Vagina (tissue), 2 donors: ENCODE data around the gene LPP. TPM values are rescaled to one million over a fixed set of nuclear protein-coding genes. Genes with fewer than 3 reads are reported as not detected.

Experiments
- DNase-seq, 2 donors: peaks; one replicate each; pipeline ENCODE4 v3.0.0-alpha.2; 2017; ENCODE audit errors: extremely low spot score in 2 of 2
- H3K27ac ChIP-seq: fragments of 200-600 bp; sonication (generic); one replicate; pipeline ENCODE4 v1.5.1; 2019
- H3K27me3 ChIP-seq: fragments of 200-600 bp; sonication (generic); one replicate; pipeline ENCODE4 v1.5.1; 2019
- H3K36me3 ChIP-seq, 2 donors: fragments of 200-600 bp; sonication (generic); one replicate each; pipeline ENCODE4 v1.5.1; 2017 to 2019
- H3K4me1 ChIP-seq: fragments of 200-600 bp; sonication (generic); one replicate; pipeline ENCODE4 v1.5.1; 2019
- H3K4me3 ChIP-seq, 2 donors: fragments of 200-600 bp; sonication (generic); 1 replicate in 1 of 2; 2 replicates in 1 of 2; pipeline ENCODE4 v1.5.1; 2016 to 2019
- H3K9me3 ChIP-seq: fragments of 200-600 bp; sonication (generic); one replicate; pipeline ENCODE4 v1.5.1; 2019
- CTCF ChIP-seq, 3 experiments: fragments of 450-650 bp in 2 of 3; fragments of 200-600 bp in 1 of 3; sonication (generic) in 1 of 3; IDR thresholded peaks; one replicate each; pipeline ENCODE4 v1.5.1; 2017 to 2019; ENCODE audit warnings: antibody characterized with exemption in 3 of 3, mild to moderate bottlenecking in 2 of 3, moderate library complexity in 2 of 3
- POLR2A ChIP-seq, 2 donors: fragments of 450-650 bp; IDR thresholded peaks; one replicate each; pipeline ENCODE4 v1.6.1; 2017; ENCODE audit warnings: antibody characterized with exemption in 2 of 2, mild to moderate bottlenecking in 2 of 2, moderate library complexity in 2 of 2
- POLR2AphosphoS5 ChIP-seq, 2 donors: sonication (generic); formaldehyde crosslinking; IDR thresholded peaks; one replicate each; pipeline ENCODE4 v1.9.0; 2017; ENCODE audit warnings: antibody characterized with exemption in 2 of 2, mild to moderate bottlenecking in 2 of 2, low read depth in 1 of 2; ENCODE audit not compliant: insufficient read depth in 1 of 2
- intact Hi-C: fragments of 100-400 bp; cut with DNase I; formaldehyde crosslinking; loops from one replicate; pipeline ENCODE4 v1.15.1; 2023
- total RNA-seq: library from RNA; depleted of rRNA; stranded (reverse); fragments of >200 nt; gene quantifications from one replicate; pipeline ENCODE4 v1.2.3, GENCODE V29; 2016

Gene LPP
- total RNA-seq, 1 donor from 2014 or later, result 248 TPM

GRCh38 chr3:188321258-188321657 lies 167.3 kb downstream of the LPP start:
- TF ChIP-seq CTCF (IDR thresholded peaks at IDR 0.05), result no peak
- no peak for TF ChIP-seq POLR2A (IDR thresholded peaks at IDR 0.05)
- TF ChIP-seq POLR2AphosphoS5 (IDR thresholded peaks at IDR 0.05; ENCODE audit: insufficient read depth in 1 of 2, low read depth in 1 of 2), result no peak
- Histone ChIP-seq H3K9me3 (no peaks in the 10 kb centered on the region), H3K4me3 (no peak overlapping the region), H3K36me3 (no peaks in the 10 kb centered on the region), H3K27ac (no peak overlapping the region), H3K4me1 (peaks cover 30% of the 10 kb centered on the region), H3K27me3 (no peaks in the 10 kb centered on the region)
- no peak for DNase-seq
- intact Hi-C loops, result no loop called here

GRCh38 chr3:188322135-188322887 lies 168.4 kb downstream of the LPP start:
- Histone ChIP-seq H3K27ac (no peak overlapping the region), H3K36me3 (no peaks in the 10 kb centered on the region), H3K4me1 (peaks cover 19% of the 10 kb centered on the region), H3K4me3 (no peak overlapping the region), H3K9me3 (no peaks in the 10 kb centered on the region), H3K27me3 (no peaks in the 10 kb centered on the region)
- intact Hi-C loops, result no loop called here
- no peak for DNase-seq
- TF ChIP-seq POLR2AphosphoS5 (IDR thresholded peaks at IDR 0.05; ENCODE audit: insufficient read depth in 1 of 2, low read depth in 1 of 2), result no peak
- no peak for TF ChIP-seq CTCF (IDR thresholded peaks at IDR 0.05)
- no peak for TF ChIP-seq POLR2A (IDR thresholded peaks at IDR 0.05)

- Histone ChIP-seq H3K4me1 (peaks cover 11% of the 10 kb centered on the region), H3K4me3 (no peak overlapping the region), H3K9me3 (no peaks in the 10 kb centered on the region), H3K27ac (no peak overlapping the region), H3K36me3 (no peaks in the 10 kb centered on the region), H3K27me3 (no peaks in the 10 kb centered on the region)
- no peak for DNase-seq
- no peak for TF ChIP-seq CTCF (IDR thresholded peaks at IDR 0.05)
- TF ChIP-seq POLR2AphosphoS5 (IDR thresholded peaks at IDR 0.05; ENCODE audit: insufficient read depth in 1 of 2, low read depth in 1 of 2), result no peak
- TF ChIP-seq POLR2A (IDR thresholded peaks at IDR 0.05), result no peak
- intact Hi-C loops, result no loop called here
These were observed 169.3 kb downstream of the LPP start for GRCh38 chr3:188323067-188323842.

- intact Hi-C loops, result no loop called here
- Histone ChIP-seq H3K27ac (no peak overlapping the region), H3K9me3 (no peaks in the 10 kb centered on the region), H3K4me3 (no peak overlapping the region), H3K4me1 (peaks cover 27% of the 10 kb centered on the region), H3K27me3 (no peaks in the 10 kb centered on the region), H3K36me3 (no peaks in the 10 kb centered on the region)
- no peak for DNase-seq
- TF ChIP-seq POLR2A (IDR thresholded peaks at IDR 0.05) (no peak), POLR2AphosphoS5 (IDR thresholded peaks at IDR 0.05; ENCODE audit: insufficient read depth in 1 of 2, low read depth in 1 of 2) (no peak), CTCF (IDR thresholded peaks at IDR 0.05) (no peak)
These were observed 172.2 kb downstream of the LPP start for GRCh38 chr3:188326111-188326510.

GRCh38 chr3:188326968-188327367 lies 173.0 kb downstream of the LPP start:
- no peak for DNase-seq
- intact Hi-C loops, result no loop called here
- Histone ChIP-seq H3K36me3 (no peaks in the 10 kb centered on the region), H3K4me3 (no peak overlapping the region), H3K27ac (no peak overlapping the region), H3K9me3 (no peaks in the 10 kb centered on the region), H3K4me1 (peaks cover 23% of the 10 kb centered on the region), H3K27me3 (no peaks in the 10 kb centered on the region)
- no peak for TF ChIP-seq CTCF (IDR thresholded peaks at IDR 0.05)
- TF ChIP-seq POLR2AphosphoS5 (IDR thresholded peaks at IDR 0.05; ENCODE audit: insufficient read depth in 1 of 2, low read depth in 1 of 2), result no peak
- no peak for TF ChIP-seq POLR2A (IDR thresholded peaks at IDR 0.05)
